Stimulated activated CD8-positive, alpha-beta memory T cell treated with anti-CD3 and anti-CD28 coated beads, Interleukin-12 subunit alpha, Interleukin-12 subunit beta, amount 100 ng/mL, for 24 hours (primary cell): ENCODE data around the gene GIMAP5.
"Not testable (repeated sequence)": the region's sequence is repeated elsewhere in the genome, so short reads cannot be mapped to it uniquely, and the experiment has no call there.

Experiments used
- DNase-seq: peaks from one replicate; pipeline ENCODE4 v3.0.0-alpha.2; 2020; ENCODE audit errors: extremely low read depth

The GIMAP5 gene

GRCh38 chr7:150774131-150774530, 36.9 kb downstream of the GIMAP5 start:
- DNase-seq = not testable (repeated sequence)

GRCh38 chr7:150778014-150778737, 41.0 kb downstream of the GIMAP5 start:
- no peak for DNase-seq

GRCh38 chr7:150778738-150779301, 41.6 kb downstream of the GIMAP5 start:
- DNase-seq = peak; percentile 44

- no peak for DNase-seq
Measured at GRCh38 chr7:150780292-150780691, 43.1 kb downstream of the GIMAP5 start.

GRCh38 chr7:150781103-150781502, 43.9 kb downstream of the GIMAP5 start:
- no peak for DNase-seq

GRCh38 chr7:150781961-150782360, 44.7 kb downstream of the GIMAP5 start:
- no peak for DNase-seq

- DNase-seq = no peak
Measured at GRCh38 chr7:150784120-150784736, 47.0 kb downstream of the GIMAP5 start.

GRCh38 chr7:150784954-150785353, 47.7 kb downstream of the GIMAP5 start:
- DNase-seq = no peak

- DNase-seq = no peak
Measured at GRCh38 chr7:150787321-150788281, 50.4 kb downstream of the GIMAP5 start.

- DNase-seq = no peak
Measured at GRCh38 chr7:150788474-150789269, 51.5 kb downstream of the GIMAP5 start.

- DNase-seq = no peak
Measured at GRCh38 chr7:150790416-150791075, 53.3 kb downstream of the GIMAP5 start.

GRCh38 chr7:150791304-150791703, 54.1 kb downstream of the GIMAP5 start:
- no peak for DNase-seq

- DNase-seq = no peak
Measured at GRCh38 chr7:150791746-150792452, 54.7 kb downstream of the GIMAP5 start.
